Myocyte (in vitro differentiated cells): ENCODE measurements around the gene RPL27A. TPM values are rescaled to one million over a fixed set of nuclear protein-coding genes. Genes with fewer than 3 reads are reported as not detected.

Source experiments
- DNase-seq: peaks from one replicate; pipeline ENCODE4 v3.0.0-alpha.2; 2012; ENCODE audit warnings: low read depth
- total RNA-seq: library from RNA; depleted of rRNA; stranded (reverse); fragments of >200 nt; gene quantifications from 2 replicates; pipeline ENCODE4 v1.2.3, GENCODE V29; 2014

RPL27A gene
- total RNA-seq, 1 donor from 2014 or later = 405 TPM

DNA sequence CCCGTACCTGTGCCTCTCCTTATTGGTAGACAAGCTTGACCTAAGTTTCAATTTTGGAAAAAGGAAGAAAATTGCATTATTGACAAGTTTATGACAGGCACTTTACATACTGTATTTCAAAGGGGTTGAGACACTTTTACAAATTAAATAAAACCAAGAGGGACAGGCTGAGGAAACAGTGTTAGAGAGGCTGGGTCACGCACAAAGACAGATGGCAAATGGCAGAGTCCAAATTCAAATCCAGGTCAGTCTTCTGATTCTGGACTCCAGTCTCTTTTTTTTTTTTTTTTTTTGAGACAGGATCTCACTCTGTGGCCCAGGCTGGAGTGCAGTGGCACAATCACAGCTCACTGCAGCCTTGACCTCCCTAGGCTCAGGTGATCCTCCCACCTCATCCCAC lies 10.2 kb upstream of the RPL27A start:
- no peak for DNase-seq

DNA sequence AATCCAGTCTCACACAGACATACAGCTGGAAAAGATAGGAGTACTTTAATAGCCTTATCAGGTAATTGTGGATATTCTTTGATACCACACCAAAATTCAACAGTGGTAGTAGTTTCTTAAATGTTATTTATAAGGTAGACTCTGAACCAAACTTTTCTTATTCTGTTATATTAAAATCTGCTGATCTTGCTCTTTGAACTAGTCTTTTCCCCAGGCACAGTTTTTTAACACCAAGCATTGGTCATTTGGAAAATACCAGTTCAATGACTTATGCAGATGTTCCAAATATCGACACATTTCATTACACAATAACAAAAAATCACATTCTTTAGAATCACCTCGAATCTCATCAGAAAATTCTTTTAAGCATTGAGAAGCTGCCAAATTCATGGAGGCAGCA lies 7.7 kb upstream of the RPL27A start:
- DNase-seq = no peak

DNA sequence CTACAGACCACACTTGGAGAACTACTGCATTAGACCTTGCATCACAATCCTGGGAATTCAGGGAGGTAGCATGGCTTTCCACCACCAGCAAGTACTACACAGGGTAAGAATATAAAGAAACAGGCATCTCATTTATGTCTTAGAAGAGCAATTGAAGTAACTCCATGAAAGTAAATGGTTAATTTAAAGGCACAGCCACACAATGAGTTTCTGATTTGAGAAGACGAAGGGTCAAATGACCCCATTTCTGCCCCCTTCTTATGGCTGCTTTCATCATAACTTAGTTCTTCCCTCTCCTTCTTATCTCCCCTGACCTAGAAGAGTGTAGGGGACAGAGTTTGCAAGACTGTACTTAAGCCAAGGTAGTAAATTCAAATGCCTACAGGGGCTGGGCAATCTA lies 6.1 kb upstream of the RPL27A start:
- DNase-seq = no peak

DNA sequence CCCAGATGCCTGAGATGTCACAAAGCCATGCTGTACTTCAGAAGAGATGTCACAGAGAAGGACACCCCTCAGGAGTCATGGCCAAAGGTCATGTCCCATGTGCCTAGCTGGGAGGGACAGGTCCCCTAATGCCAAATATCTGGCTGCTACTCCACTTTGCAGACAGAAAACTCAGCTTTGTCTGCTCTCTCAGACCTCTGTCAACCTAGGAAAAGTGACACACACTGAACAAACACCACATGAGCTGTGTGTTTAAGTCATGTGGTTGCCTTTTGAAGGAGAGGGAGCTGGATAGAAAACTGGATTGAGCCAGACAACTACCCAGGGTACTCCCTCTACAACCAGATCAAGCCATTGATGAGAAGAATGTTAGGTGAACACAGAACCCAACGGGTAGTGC lies 3.6 kb upstream of the RPL27A start:
- no peak for DNase-seq

DNA sequence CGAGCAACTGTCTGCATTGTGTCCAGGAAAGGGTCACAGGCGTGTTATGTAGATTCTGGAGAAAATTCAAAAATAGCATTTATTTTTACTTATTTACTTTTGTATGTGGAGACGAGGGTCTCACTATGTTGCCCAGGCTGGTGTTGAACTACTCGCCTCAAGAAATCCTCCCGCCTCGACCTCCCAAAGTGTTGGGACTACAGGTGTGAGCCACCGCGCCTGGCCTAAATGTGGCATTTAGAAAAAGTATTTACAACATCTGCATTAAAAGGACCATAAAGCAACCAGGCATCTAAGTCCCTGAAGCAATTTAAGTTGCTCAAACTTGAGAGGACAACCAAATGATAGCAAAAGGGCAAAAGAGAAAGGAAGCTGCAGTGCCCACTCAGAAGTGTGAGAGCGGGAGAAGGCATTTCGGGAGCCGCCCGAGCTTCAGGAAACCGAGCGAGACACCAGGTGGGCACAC lies 722 bp upstream of the RPL27A start:
- no peak for DNase-seq

DNA sequence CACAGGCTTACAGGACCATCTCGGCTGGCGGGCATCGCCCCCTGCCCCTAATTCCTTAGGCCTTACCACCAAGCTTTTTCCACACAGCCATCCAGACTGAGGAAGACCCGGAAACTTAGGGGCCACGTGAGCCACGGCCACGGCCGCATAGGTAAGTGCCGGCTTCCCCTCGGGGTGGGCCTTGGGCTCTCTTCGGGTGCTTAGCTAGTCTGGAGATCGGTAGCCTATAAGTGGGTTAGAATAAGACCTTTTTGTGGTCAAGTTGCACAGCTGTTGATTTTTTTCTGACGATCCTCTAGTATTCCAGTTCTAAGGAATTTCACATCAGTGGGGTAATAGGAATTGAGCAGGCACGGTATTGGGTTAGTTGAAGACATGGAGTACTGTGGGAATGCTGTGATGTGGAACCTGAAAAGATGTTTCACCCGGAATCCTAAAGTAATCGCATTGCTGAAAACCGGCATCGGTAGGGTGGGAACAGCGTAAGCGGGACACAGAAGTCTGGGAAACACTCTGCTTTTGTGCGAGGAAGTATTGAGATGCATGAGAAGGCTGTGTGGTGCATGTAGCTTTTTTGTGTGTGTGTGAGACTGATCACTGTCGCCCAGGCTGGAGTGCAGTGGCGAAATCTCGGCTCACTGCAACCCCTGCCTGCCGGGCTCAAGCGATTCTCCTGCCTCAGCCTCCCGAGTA lies 669 bp downstream of the RPL27A start:
- peak; percentile 29 for DNase-seq

DNA sequence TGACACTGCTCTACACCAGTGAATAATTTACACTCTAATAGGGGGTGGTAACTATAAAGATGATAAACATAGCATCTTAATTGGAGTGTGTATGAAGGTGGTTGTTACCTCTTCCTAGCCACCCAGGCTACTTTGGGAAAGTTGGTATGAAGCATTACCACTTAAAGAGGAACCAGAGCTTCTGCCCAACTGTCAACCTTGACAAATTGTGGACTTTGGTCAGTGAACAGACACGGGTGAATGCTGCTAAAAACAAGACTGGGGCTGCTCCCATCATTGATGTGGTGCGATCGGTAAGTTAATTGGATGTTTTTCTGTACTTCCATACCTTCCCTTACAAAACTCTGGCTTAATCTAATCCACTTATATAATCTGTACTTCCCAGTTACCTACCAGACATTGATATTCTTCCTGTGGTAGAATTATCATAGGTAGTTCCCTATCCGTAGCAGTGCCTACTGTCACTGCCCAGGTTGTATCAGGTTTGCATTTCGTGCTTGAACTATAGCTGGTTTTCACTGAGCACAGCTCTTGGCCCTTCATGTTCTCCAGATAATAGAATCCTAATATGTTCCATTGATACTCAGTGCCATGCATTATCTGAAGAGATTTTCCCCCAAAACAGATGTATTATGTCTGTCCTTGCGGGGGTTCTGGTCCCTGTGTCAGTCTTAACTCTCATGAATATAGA lies 2.2 kb downstream of the RPL27A start:
- no peak for DNase-seq

DNA sequence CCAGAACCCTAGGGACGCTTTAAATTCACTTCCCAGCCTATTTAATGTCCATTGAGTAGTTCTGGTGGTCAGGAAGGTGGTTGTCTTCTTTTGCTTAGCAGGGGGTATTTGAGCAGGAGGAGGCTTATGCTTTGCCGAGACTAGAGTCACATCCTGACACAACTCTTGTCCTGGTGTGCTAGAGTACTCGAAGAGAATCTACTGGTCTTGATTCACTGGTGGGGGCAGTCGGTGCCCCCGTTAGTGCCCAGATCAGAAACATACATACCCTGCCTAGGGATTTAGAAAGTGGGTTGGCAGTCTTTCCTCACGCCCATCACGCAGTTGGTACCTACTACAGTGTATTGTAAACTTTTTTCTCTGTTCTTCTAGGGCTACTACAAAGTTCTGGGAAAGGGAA lies 2.7 kb downstream of the RPL27A start:
- DNase-seq = no peak

DNA sequence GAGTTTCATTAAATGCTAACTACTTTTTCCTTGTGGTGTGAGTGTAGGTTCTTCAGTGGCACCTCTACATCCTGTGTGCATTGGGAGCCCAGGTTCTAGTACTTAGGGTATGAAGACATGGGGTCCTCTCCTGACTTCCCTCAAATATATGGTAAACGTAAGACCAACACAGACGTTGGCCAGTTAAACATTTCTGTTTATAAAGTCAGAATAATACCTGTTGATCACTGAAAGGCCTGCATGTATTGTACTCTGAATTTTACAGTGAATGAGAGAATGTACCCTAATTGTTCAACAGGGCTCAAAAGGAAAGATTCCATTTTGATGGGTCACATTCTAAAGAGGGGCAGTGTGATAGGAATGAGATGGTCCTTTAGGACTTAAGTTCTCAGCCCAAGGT lies 3.2 kb downstream of the RPL27A start:
- no peak for DNase-seq

DNA sequence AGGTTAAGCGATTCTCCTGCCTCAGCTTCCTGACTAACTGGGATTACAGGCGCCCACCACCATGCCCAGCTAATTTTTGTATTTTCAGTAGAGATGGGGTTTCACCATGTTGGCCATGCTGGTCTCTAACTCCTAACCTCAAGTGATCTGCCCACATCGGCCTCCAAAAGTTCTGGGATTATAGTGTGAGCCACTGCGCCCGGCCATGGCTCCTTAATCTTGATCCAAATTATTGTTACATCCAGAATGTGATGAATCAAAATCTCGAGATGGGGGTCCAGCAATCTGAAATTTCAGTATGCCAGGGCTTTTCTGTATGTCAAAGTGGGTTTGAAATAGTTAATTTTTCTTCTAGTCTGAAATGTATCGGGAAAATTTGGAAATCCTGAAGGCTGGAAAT lies 3.7 kb downstream of the RPL27A start:
- no peak for DNase-seq

DNA sequence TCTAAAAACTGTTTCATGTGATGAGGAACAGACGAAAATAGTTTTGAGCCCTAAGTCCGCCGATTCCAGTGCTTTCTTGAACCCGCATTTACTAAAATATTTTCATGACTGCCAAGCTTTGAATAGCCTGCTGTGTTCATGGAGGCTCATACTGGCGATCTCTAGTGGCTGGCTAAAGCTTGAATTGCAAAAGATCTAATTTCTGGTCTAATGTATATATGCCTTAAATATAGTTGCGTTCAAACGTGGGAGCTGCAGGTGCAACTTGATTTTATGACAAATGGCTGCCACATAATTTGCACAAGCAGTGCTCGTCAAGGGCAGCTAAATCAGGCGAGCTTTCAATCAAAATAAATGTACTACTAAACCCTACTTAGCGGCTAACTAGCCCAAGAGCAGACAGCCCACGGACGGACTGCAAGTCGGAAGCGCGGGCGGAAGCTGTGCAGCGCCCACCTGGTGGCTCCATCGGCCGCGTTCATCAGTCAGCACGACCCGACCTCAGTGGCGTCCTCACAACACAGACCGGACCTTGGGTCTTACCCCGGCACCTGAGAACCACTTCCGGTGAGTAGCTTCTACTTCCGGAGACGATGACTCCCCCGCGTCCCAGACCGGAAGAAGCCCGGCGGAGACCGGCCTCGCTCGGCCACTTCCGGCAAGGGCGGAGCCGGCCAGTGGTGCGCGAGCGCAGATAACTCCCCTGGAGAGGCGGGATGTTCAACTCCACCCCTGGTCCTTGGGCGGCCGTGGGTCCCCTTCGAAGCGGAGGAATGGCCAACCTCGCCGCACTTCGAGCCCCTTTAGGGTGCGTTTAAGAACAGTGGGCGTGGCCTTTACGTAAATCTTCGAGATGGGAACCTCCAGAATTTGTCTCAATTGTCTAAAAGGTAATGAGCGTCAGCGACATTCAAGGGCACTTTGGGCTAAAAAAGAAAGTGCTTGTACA lies 6.1 kb downstream of the RPL27A start:
- DNase-seq = peak; percentile 97

DNA sequence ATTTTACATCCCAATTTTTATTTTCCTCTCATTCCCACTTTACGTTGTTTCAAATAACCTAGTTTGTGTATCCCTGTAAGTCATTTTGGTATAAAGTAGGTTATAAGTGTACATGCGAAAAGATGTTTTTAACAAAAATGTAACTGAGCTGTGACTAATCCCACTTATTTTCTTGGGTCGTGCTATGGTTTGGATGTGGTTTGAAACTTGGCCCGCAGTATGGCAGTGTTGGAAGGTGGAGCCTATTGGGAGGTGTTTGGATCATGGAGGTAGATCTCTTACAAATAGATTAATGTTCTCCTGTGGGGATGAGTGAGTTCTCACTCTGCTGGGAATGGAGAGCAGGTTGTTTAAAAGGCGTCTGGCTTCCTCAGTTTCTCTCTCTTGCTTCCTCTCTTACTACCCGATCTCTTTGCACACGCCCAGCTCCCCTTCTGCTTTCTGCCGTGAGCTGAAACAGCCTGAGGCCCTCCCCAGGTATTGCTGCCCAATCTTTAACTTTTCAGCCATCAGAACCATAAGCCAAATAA lies 7.2 kb downstream of the RPL27A start:
- no peak for DNase-seq

DNA sequence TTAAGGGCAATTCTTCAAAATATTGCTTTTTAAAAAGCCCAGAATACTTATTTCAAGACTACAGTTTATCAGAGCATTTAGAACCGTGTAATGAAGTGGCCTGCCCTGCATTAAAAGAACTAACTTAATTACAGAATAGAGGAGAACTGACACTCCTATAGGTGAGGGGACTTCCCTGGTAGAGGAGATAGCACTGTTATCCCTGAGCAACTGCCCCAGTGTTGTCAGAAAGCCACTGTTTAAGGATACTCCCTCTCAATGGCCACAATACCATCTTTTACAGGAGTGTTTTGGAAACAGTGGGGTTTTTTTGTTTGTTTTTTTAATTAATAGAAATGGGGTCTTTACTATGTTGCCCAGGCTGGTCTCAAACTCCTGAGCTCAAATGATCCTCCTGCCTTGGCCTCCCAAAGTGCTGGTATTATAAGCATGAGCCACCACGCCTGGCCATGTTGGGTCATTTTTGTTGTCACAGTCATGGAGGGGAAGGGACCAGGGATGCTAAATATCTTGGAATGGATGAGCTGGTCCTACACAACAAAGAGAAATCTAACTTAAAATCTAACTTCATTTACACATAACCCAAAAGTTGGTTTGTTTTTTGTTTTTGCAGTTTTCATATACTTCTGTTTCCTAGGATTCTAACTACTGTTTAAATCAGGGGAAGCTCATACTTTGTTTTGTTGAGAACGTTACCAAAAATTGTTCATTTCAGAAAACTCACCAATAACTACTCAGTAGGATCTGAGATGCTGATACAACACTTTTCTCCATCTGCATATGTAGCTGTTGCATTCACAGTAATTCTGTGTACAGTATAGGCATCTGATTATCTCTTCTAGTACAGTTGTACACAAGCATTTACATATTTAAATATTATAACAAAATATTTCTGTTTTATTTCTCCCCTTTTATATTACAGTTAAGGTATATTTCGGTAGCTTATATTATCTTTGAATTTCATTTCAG lies 8.1 kb downstream of the RPL27A start:
- no peak for DNase-seq

DNA sequence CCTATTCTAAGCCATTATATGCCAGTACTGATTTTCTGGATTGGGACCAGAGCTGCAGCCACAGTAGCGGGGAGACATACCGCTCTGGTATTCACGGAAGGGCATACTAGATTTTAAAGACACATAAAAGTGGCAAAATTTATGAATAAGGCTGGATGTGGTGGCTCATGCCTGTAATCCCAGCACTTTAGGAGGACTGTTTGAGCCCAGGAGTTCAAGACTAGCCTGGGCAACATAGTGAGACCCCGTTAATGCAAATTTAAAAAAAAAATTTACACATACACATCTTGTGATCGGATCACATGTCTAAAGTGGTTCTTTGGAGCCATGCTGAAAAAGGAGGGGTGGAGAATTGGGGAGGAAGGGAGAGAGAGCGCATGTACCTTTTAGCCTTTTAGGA lies 9.0 kb downstream of the RPL27A start:
- no peak for DNase-seq

DNA sequence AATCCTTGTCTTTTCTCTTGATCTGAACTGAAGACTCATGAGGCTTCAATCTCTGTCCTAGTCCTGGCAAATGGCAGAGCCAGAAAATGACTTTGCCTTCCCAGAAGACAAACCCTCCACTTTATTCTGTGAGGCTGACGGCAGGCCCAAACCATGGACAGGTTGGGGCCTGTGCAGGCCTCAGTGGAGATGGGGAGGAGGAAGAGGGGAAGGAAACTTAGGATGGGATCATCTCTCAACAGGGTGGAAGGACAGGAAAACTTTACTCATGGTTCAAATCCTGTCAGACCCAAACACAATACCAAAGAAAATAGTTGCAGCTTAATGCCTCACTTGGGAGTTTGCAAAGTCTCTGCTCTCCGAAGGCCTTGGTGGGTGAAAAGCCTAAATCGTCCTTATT lies 9.8 kb downstream of the RPL27A start:
- no peak for DNase-seq

DNA sequence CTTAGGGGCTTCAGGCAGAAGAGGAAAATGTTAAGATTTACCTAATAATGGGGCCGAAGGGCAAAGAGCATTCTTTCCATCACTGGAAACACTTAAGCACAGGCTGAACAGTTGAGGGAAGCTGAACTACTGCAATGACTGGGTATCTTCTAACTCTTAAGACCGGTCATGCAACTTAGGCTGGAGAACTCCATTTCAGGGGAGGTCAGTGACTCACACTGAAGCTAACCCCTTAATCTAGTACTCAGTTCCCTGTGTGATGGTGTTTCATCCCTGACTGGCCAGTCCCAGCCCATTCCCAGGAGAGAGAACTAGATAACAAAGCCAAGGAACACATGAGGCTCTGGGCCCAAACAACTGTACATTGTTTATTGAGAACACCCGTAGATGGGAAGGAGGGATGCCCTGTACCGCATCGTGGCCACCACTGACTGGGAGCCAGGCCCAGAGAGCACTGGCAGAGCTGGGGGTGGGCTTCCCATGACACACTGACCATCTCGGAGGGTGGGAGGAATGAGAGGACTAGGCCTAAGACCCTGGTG lies 10.5 kb downstream of the RPL27A start:
- DNase-seq = no peak

DNA sequence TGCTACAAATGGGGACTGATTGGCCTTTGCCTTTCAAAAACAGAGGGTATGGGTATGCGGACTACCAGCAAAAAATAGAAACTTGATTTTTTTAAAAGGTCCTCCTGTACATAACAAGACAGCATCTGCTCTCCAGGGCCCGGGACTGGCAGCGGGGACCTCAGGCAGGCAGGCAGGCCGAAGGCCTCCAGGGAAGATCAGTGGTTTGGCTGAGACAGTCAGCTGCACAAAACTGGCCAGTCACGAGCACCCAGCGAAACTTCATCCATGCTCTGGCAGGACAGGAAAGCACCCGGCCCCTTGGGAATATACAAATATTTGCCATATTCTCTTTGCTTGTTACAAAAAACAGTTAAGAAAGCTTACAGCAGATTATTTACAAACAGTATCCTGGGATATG lies 11.0 kb downstream of the RPL27A start:
- DNase-seq = no peak

DNA sequence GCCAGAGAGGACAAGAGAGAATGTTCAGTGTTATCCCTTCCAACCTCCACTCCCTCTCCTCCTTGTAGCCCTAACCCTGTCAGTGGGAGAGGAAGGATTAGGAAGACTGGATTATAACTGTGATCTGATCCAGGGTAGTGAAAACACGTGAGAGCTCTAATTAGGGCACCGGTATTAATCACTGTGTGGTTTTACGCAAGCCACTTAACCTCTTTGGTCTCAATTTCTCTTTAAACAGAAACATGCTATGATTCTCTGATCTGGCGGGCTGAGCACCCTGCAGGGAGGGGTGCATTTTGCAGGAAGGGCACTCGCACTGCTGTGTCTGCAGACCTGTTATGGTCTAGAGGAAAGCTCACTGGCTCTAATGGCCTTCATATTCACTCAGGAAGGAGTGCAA lies 11.5 kb downstream of the RPL27A start:
- DNase-seq = no peak

DNA sequence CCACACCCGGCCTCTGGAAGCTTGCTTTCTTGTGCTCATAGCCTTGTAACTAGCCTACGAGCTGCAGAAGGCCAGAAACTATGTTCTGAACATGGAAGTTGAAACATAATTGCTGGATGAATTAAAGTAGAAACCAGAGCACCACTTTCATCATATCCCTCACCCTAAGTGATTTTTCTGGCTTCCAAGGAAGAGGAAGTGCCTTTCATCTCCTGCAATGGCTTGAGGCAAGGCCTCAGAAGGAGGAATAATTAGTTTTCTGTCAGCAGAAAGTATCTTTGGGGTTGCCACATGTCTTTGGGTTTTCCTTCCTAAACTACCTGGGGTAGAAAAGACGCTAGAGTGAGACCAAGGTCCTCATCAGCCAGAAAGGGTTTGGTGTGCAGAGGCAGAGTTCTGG lies 14.5 kb downstream of the RPL27A start:
- no peak for DNase-seq

DNA sequence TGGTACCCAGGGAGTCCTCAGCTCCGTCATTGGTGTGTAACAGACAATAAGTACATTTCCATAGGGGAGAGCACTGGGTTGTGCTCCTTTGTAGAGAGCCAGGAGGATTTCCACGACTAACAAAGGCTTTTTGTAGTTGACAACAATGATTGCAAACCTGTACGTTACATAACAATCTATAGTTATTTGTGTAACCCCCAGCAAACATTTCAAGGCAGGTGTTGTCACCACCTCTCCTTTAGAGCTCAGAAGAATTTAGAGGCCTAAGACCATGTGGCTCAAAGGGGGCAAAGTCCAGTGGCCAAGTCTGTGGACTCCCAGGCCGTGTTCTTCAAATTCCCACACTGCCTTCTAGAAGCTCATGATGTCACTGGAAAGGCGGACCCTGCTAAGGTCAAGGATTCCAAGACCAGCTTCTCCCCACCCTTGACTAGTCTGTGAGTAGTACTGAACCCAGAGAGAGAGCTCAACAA lies 15.8 kb downstream of the RPL27A start:
- DNase-seq = no peak
